Activated gamma-delta T cell treated with anti-CD3 and anti-CD28 coated beads, Interleukin-2, amount 50 U/mL, for 16 hours (primary cell): ENCODE results near the gene ST13.
"Not testable (repeated sequence)": the region's sequence is repeated elsewhere in the genome, so short reads cannot be mapped to it uniquely, and the experiment has no call there.

Experiments
- DNase-seq: peaks from one replicate; pipeline ENCODE4 v3.0.0-alpha.2; 2020; ENCODE audit warnings: low read depth

The ST13 gene

DNA sequence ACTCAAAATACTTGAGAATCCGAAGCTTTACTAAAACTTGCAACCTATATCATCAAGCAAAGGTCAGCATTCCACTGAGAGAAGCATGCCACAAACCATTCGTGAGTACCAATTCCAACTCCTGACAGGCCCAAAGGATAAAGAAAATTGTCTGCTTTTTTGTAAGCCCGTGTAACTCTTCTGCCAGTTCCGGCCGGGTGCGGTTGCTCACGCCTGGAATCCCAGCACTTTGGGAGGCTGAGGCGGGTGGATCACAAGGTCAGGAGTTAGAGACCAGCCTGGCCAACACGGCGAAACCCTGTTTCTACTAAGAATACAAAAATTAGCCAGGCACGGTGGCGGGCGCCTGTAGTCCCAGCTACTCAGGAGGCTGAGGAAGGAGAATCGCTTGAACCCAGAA is 74.7 kb downstream of the ST13 start:
- DNase-seq, result not testable (repeated sequence)
